Measurements from ENCODE around the gene NGDN.

DNA sequence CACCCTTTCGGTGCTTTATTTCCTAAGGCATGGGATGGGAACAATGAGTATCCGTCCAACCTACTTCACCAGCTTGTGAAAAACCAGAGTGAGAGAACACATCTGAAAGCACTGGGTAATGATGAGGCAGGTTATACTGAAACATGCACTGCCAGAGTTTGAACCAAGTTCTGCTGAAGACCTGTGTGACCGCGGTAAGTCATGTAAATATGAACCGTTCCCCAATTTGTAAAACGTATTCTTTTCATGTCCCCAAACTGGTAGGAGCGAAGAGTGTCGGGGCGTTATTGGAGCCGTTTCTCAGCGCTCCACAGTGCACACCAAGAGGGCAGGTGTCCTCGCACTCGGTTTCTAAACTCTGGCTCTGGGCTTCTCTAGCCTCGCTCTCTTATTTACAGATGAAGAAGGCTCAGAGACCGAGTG lies 788 bp upstream of the NGDN start:
- TF ChIP-seq, protein P1, sequence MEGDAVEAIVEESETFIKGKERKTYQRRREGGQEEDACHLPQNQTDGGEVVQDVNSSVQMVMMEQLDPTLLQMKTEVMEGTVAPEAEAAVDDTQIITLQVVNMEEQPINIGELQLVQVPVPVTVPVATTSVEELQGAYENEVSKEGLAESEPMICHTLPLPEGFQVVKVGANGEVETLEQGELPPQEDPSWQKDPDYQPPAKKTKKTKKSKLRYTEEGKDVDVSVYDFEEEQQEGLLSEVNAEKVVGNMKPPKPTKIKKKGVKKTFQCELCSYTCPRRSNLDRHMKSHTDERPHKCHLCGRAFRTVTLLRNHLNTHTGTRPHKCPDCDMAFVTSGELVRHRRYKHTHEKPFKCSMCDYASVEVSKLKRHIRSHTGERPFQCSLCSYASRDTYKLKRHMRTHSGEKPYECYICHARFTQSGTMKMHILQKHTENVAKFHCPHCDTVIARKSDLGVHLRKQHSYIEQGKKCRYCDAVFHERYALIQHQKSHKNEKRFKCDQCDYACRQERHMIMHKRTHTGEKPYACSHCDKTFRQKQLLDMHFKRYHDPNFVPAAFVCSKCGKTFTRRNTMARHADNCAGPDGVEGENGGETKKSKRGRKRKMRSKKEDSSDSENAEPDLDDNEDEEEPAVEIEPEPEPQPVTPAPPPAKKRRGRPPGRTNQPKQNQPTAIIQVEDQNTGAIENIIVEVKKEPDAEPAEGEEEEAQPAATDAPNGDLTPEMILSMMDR (IDR thresholded peaks at IDR 0.05), result no peak
- TF ChIP-seq POLR2A (IDR thresholded peaks at IDR 0.05), result no peak

Data from lower leg skin (tissue), 3 donors.